PC-9 (cell line): Measurements from ENCODE around the gene ULBP3. TPM values are rescaled to one million over a fixed set of nuclear protein-coding genes. Genes with fewer than 3 reads are reported as not detected.

Experiments used
- BruUV-seq: library from RNA; stranded (reverse); fragments of 400-500 nt; replicated peaks from 2 replicates; lab custom pipeline; 2021; lab: Mats Ljungman, UMichigan
- CTCF ChIA-PET: fragments of 300-600 bp; sonication (Branson Sonifier 250); formaldehyde crosslinking; loops from one replicate; lab custom pipeline; 2022; ENCODE audit warnings: antibody characterized with exemption; lab: Charles Lee
- POLR2A ChIA-PET: fragments of 300-600 bp; sonication (Branson Sonifier 250); formaldehyde crosslinking; loops from one replicate; lab custom pipeline; 2022; ENCODE audit warnings: antibody characterized with exemption; ENCODE audit not compliant: unreplicated experiment; lab: Charles Lee
- DNase-seq, 2 experiments: peaks; one replicate each; pipeline versions ENCODE4 v3.0.0 to v3.0.0-alpha.2; 2015 to 2022; ENCODE audit warnings: mixed read lengths in 1 of 2
- H2AFZ ChIP-seq: fragments of 200-600 bp; sonication (generic); 2 replicates; pipeline ENCODE4 v1.8.1; 2017; ENCODE audit warnings: antibody characterized with exemption
- H3F3A ChIP-seq: fragments of 200-600 bp; sonication (generic); 2 replicates; pipeline ENCODE4 v1.8.1; 2017; ENCODE audit warnings: antibody characterized with exemption, mild to moderate bottlenecking, low read depth; ENCODE audit not compliant: insufficient read depth
- H3K27ac ChIP-seq: fragments of 200-600 bp; sonication (generic); 2 replicates; pipeline ENCODE4 v1.6.1; 2016; ENCODE audit warnings: mixed run types
- H3K27me3 ChIP-seq: fragments of 200-600 bp; sonication (generic); 2 replicates; pipeline ENCODE4 v1.6.1; 2016; ENCODE audit warnings: low read depth, mixed run types; ENCODE audit not compliant: insufficient read depth
- H3K36me3 ChIP-seq: fragments of 200-600 bp; sonication (generic); 2 replicates; pipeline ENCODE4 v1.6.1; 2016; ENCODE audit warnings: low read depth, mixed run types
- H3K4me1 ChIP-seq: fragments of 200-600 bp; sonication (generic); replicated peaks from 2 replicates; pipeline ENCODE4 v1.6.1; 2016; ENCODE audit warnings: mixed run types; ENCODE audit not compliant: insufficient read depth
- H3K4me2 ChIP-seq: fragments of 200-600 bp; sonication (generic); 2 replicates; pipeline ENCODE4 v1.6.1; 2017; ENCODE audit warnings: mixed run types
- H3K4me3 ChIP-seq: fragments of 200-600 bp; sonication (generic); 2 replicates; pipeline ENCODE4 v1.6.1; 2016; ENCODE audit warnings: mixed run types
- H3K79me2 ChIP-seq: fragments of 200-600 bp; sonication (generic); 2 replicates; pipeline ENCODE4 v1.6.1; 2017; ENCODE audit warnings: low read depth, mixed run types
- H3K9me2 ChIP-seq: fragments of 200-600 bp; sonication (generic); 2 replicates; pipeline ENCODE4 v1.8.1; 2017; ENCODE audit warnings: mild to moderate bottlenecking; ENCODE audit not compliant: insufficient read depth
- H3K9me3 ChIP-seq: fragments of 200-600 bp; sonication (generic); 2 replicates; pipeline ENCODE4 v1.8.1; 2016; ENCODE audit warnings: low read depth; ENCODE audit not compliant: insufficient read depth
- H4K20me1 ChIP-seq: fragments of 200-600 bp; sonication (generic); 2 replicates; pipeline ENCODE4 v1.8.1; 2017; ENCODE audit not compliant: insufficient read depth
- CTCF ChIP-seq: fragments of 200-600 bp; sonication (generic); conservative IDR thresholded peaks from 2 replicates; pipeline ENCODE4 v1.6.1; 2017; ENCODE audit warnings: mixed run types, antibody characterized with exemption, mild to moderate bottlenecking, moderate library complexity
- EZH2 ChIP-seq: fragments of 200-600 bp; sonication (generic); IDR thresholded peaks from 2 replicates; pipeline ENCODE4 v1.8.0; 2017; ENCODE audit warnings: antibody characterized with exemption, low read depth
- intact Hi-C: fragments of 100-400 bp; cut with micrococcal nuclease; formaldehyde crosslinking; loops from one replicate; pipeline ENCODE4 v1.10.0; 2022; ENCODE audit not compliant: unreplicated experiment
- total RNA-seq: library from RNA; stranded (reverse); gene quantifications from 2 replicates; pipeline ENCODE4 v1.2.3, GENCODE V29; 2021

The ULBP3 gene
- total RNA-seq, 1 experiment from 2014 or later, result 4.2 TPM

- Histone ChIP-seq H3K9me2 (no peaks in the 10 kb centered on the region), H3K9me3 (no peaks in the 10 kb centered on the region), H3K79me2 (no peaks in the 10 kb centered on the region), H3K4me1 (peaks cover 24% of the 10 kb centered on the region), H3F3A (peaks cover 25% of the 10 kb centered on the region; the same call in 1 of the 2 replicates), H3K4me3 (no peak overlapping the region), H3K4me2 (peak overlapping the region; percentile 24), H3K27me3 (no peaks in the 10 kb centered on the region), H2AFZ (no peak overlapping the region), H3K36me3 (no peaks in the 10 kb centered on the region), H3K27ac (peak overlapping the region; percentile 33; the same call in 1 of the 2 replicates), H4K20me1 (no peaks in the 10 kb centered on the region)
- TF ChIP-seq EZH2, result no peak
- no peak for TF ChIP-seq CTCF
- DNase-seq, result peak; percentile 83 to 85
- ChIA-PET POLR2A (no interaction called here), CTCF (interaction anchor here (0.7 kb wide), 1 partner anchor 688 kb away, joined by 4 read pairs; no protein-coding TSS in a partner anchor)
- intact Hi-C loops, result loop anchor here (1.0 to 5.0 kb wide), 3 partner anchors 138 to 325 kb away; no protein-coding TSS in a partner anchor
- no TSS peak for BruUV-seq
Measured at GRCh38 chr6:150072201-150072600, 3.3 kb upstream of the ULBP3 start.

- DNase-seq, result peak in 1 of 2 experiments; percentile 42
- H3K36me3 ChIP-seq, result no peaks in the 10 kb centered on the region
- no peak overlapping the region for H3K4me3 ChIP-seq
- BruUV-seq, result no TSS peak
- no peaks in the 10 kb centered on the region for H4K20me1 ChIP-seq
- TF ChIP-seq CTCF, result no peak
- TF ChIP-seq EZH2, result no peak
- H2AFZ ChIP-seq, result no peak overlapping the region
- peaks cover 24% of the 10 kb centered on the region for H3K4me1 ChIP-seq
- no peaks in the 10 kb centered on the region for H3K27me3 ChIP-seq
- no peaks in the 10 kb centered on the region for H3K9me3 ChIP-seq
- CTCF ChIA-PET, result no interaction called here
- POLR2A ChIA-PET, result interaction anchor here (0.6 to 0.8 kb wide), 2 partner anchors 9 to 701 kb away, joined by 5 to 7 read pairs; no protein-coding TSS in a partner anchor
- intact Hi-C loops, result loop anchor here (2.0 to 5.0 kb wide), 2 partner anchors 327 to 744 kb away; no protein-coding TSS in a partner anchor
- H3K4me2 ChIP-seq, result no peak overlapping the region
- H3K79me2 ChIP-seq, result no peaks in the 10 kb centered on the region
- peaks cover 25% of the 10 kb centered on the region; the same call in 1 of the 2 replicates for H3F3A ChIP-seq
- H3K27ac ChIP-seq, result no peak overlapping the region
- no peaks in the 10 kb centered on the region for H3K9me2 ChIP-seq
Measured at GRCh38 chr6:150070236-150070818, 1.4 kb upstream of the ULBP3 start.

GRCh38 chr6:150069706-150070105 is 785 bp upstream of the ULBP3 start:
- DNase-seq, result no peak
- no peaks in the 10 kb centered on the region for H3K9me2 ChIP-seq
- ChIA-PET CTCF (no interaction called here), POLR2A (no interaction called here)
- H3F3A ChIP-seq, result peaks cover 25% of the 10 kb centered on the region; the same call in 1 of the 2 replicates
- no TSS peak for BruUV-seq
- TF ChIP-seq CTCF, result no peak
- TF ChIP-seq EZH2, result no peak
- H3K4me2 ChIP-seq, result no peak overlapping the region
- H3K79me2 ChIP-seq, result no peaks in the 10 kb centered on the region
- H3K27me3 ChIP-seq, result no peaks in the 10 kb centered on the region
- H3K36me3 ChIP-seq, result no peaks in the 10 kb centered on the region
- H3K27ac ChIP-seq, result no peak overlapping the region
- intact Hi-C loops, result loop anchor here (2.0 to 5.0 kb wide), 4 partner anchors 45 to 745 kb away; partner anchors contain the start of gene RAET1L
- H3K4me1 ChIP-seq, result peaks cover 24% of the 10 kb centered on the region
- H3K9me3 ChIP-seq, result no peaks in the 10 kb centered on the region
- no peak overlapping the region for H3K4me3 ChIP-seq
- H4K20me1 ChIP-seq, result no peaks in the 10 kb centered on the region
- no peak overlapping the region for H2AFZ ChIP-seq
